Measurements from ENCODE around the gene PNPLA3. TPM values are rescaled to one million over a fixed set of nuclear protein-coding genes. Genes with fewer than 3 reads are reported as not detected.

The PNPLA3 gene
- total and polyA plus RNA-seq, 2 of the 4 experiments (the other 2 are of a cell fraction), result 3.6 to 7.5 TPM

GRCh38 chr22:43995057-43995685 is 71.6 kb downstream of the PNPLA3 start:
- no peak overlapping the region for H3K4me2 ChIP-seq (ENCODE audit: low read depth, low read length)
- H2AFZ ChIP-seq (replicated peaks; ENCODE audit: low read length, poor library complexity), result no peak overlapping the region
- DNase-seq, result no peak
- H4K91ac ChIP-seq (ENCODE audit: insufficient read depth, low read depth, low read length), result no peak overlapping the region
- TF ChIP-seq, protein P1, sequence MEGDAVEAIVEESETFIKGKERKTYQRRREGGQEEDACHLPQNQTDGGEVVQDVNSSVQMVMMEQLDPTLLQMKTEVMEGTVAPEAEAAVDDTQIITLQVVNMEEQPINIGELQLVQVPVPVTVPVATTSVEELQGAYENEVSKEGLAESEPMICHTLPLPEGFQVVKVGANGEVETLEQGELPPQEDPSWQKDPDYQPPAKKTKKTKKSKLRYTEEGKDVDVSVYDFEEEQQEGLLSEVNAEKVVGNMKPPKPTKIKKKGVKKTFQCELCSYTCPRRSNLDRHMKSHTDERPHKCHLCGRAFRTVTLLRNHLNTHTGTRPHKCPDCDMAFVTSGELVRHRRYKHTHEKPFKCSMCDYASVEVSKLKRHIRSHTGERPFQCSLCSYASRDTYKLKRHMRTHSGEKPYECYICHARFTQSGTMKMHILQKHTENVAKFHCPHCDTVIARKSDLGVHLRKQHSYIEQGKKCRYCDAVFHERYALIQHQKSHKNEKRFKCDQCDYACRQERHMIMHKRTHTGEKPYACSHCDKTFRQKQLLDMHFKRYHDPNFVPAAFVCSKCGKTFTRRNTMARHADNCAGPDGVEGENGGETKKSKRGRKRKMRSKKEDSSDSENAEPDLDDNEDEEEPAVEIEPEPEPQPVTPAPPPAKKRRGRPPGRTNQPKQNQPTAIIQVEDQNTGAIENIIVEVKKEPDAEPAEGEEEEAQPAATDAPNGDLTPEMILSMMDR (conservative IDR thresholded peaks at IDR 0.05; ENCODE audit: low read depth, low read length), result no peak
- TF ChIP-seq MXI1 (IDR thresholded peaks at IDR 0.05; ENCODE audit: borderline replicate concordance, low read depth, low read length), result no peak
- no peak for TF ChIP-seq MAFK (IDR thresholded peaks at IDR 0.05; ENCODE audit: low read depth, low read length)
- TF ChIP-seq NFE2L2 (IDR thresholded peaks at IDR 0.05; ENCODE audit: low read depth, low read length), result no peak
- TF ChIP-seq BHLHE40 (IDR thresholded peaks at IDR 0.05; ENCODE audit: low read depth, low read length), result no peak
- TF ChIP-seq, protein P2, sequence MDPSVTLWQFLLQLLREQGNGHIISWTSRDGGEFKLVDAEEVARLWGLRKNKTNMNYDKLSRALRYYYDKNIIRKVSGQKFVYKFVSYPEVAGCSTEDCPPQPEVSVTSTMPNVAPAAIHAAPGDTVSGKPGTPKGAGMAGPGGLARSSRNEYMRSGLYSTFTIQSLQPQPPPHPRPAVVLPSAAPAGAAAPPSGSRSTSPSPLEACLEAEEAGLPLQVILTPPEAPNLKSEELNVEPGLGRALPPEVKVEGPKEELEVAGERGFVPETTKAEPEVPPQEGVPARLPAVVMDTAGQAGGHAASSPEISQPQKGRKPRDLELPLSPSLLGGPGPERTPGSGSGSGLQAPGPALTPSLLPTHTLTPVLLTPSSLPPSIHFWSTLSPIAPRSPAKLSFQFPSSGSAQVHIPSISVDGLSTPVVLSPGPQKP (IDR thresholded peaks at IDR 0.05; ENCODE audit: borderline replicate concordance, low read depth, low read length), result no peak
- TF ChIP-seq RFX5 (IDR thresholded peaks at IDR 0.05; ENCODE audit: low read depth, low read length), result no peak
- no peak overlapping the region for H3K14ac ChIP-seq (replicated peaks; ENCODE audit: low read depth, low read length)
- H2BK15ac ChIP-seq (ENCODE audit: low read depth, low read length), result no peak overlapping the region
- H2BK120ac ChIP-seq (ENCODE audit: low read depth, low read length), result no peak overlapping the region
- H2BK20ac ChIP-seq (ENCODE audit: low read depth, low read length), result no peak overlapping the region
- H3K9me3 ChIP-seq (ENCODE audit: control insufficient read depth, insufficient read depth, low read length), result no peaks in the 10 kb centered on the region
- no peak overlapping the region for H3K23ac ChIP-seq (ENCODE audit: low read depth, low read length)
- no peak for ATAC-seq (ENCODE audit: low read depth)
- H3K79me1 ChIP-seq (ENCODE audit: low read depth in 1 of 2, low read length in 2 of 2), result peaks cover 0 to 15% of the 10 kb centered on the region in 2 experiments; a peak in 2 of 4 replicates
- H3K9me1 ChIP-seq (ENCODE audit: insufficient read depth, low read length), result no peaks in the 10 kb centered on the region
- H3K27ac ChIP-seq (ENCODE audit: insufficient read depth, low read length), result no peak overlapping the region
- in situ Hi-C loops (cut with MboI; ENCODE audit: low sequenced_read_pairs) (loop anchor here (5.0 to 10.0 kb wide), 3 partner anchors 82 to 632 kb away; no protein-coding TSS in a partner anchor), dilution Hi-C loops (cut with HindIII; ENCODE audit: low sequenced_read_pairs, unreplicated experiment) (no loop called here), intact Hi-C loops (cut with micrococcal nuclease) (no loop called here)
- BruUV-seq (replicated peaks), result no TSS peak
- H3K56ac ChIP-seq (ENCODE audit: extremely low read depth, insufficient read depth, low read length), result no peak overlapping the region
- ChIA-PET CTCF (interaction anchor here (0.7 kb wide), 1 partner anchor 91 kb away, joined by 3 read pairs; no protein-coding TSS in a partner anchor), POLR2A (ENCODE audit: unreplicated experiment) (no interaction called here)
- no peak overlapping the region for H2AK9ac ChIP-seq (replicated peaks; ENCODE audit: low read depth, low read length, poor library complexity)
- 87% methylated on average over 5 of the region's 15 CpGs; no CpG with 5 or more reads in 1 of the 2 experiments for WGBS, 2 experiments (ENCODE audit: extremely low coverage in 2 of 2, insufficient read length in 1 of 2)
- H4K5ac ChIP-seq (ENCODE audit: low read depth, low read length), result no peak overlapping the region
- H4K8ac ChIP-seq (ENCODE audit: low read depth in 2 of 2, low read length in 2 of 2), result no peak overlapping the region
- H3K4me3 ChIP-seq (ENCODE audit: insufficient read depth, low read depth, low read length), result no peak overlapping the region
- H3K27me3 ChIP-seq (ENCODE audit: control insufficient read depth, insufficient read depth, low read length), result no peaks in the 10 kb centered on the region
- H3K9ac ChIP-seq (ENCODE audit: low read depth, low read length), result no peak overlapping the region
- no peak overlapping the region for H2BK5ac ChIP-seq (ENCODE audit: low read depth, low read length, poor library complexity, severe bottlenecking)
- H3K4ac ChIP-seq (ENCODE audit: low read depth, low read length), result no peak overlapping the region
- no peak overlapping the region for H2AK5ac ChIP-seq (ENCODE audit: low read depth, low read length)
- peaks cover 7% of the 10 kb centered on the region; the same call in 1 of the 2 replicates for H3K4me1 ChIP-seq (ENCODE audit: control insufficient read depth, insufficient read depth, low read length)
- no peak overlapping the region for H3K18ac ChIP-seq (ENCODE audit: low read depth, low read length)
- peaks cover 57% of the 10 kb centered on the region for H3K36me3 ChIP-seq (ENCODE audit: control insufficient read depth, insufficient read depth, low read length)
- H4K20me1 ChIP-seq (ENCODE audit: insufficient read depth, low read length), result peaks cover 15% of the 10 kb centered on the region
